H1 (cell line): Measurements from ENCODE around the gene MYD88. TPM values are rescaled to one million over a fixed set of nuclear protein-coding genes. Genes with fewer than 3 reads are reported as not detected.

Experiments
- CTCF ChIA-PET: fragments of 300-600 bp; sonication (Branson Sonifier 250); formaldehyde crosslinking; loops from one replicate; lab custom pipeline; 2021; ENCODE audit not compliant: partially characterized antibody; lab: Charles Lee
- POLR2A ChIA-PET: fragments of 300-600 bp; sonication (Branson Sonifier 250); formaldehyde crosslinking; loops from one replicate; lab custom pipeline; 2021; ENCODE audit warnings: inconsistent platforms; ENCODE audit not compliant: partially characterized antibody; lab: Charles Lee
- DNase-seq, 2 experiments: peaks; one replicate each; pipeline versions ENCODE4 v3.0.0 to v3.0.0-alpha.2; 2010 to 2022; ENCODE audit warnings: low spot score in 2 of 2, low read depth in 1 of 2, mixed read lengths in 1 of 2
- FAIRE-seq: peaks from 2 replicates; lab custom pipeline; 2011; peaks lifted over from hg19 to GRCh38; lab: Jason Lieb, UNC
- H2AFZ ChIP-seq: 2 replicates; pipeline ENCODE4 v1.8.1; 2012; ENCODE audit warnings: low read length, inconsistent platforms
- H2AK5ac ChIP-seq: 2 replicates; pipeline ENCODE4 v1.6.1; 2013; ENCODE audit warnings: low read depth, low read length
- H2BK120ac ChIP-seq: replicated peaks from 2 replicates; pipeline ENCODE3; 2013; ENCODE audit warnings: low read depth, low read length, inconsistent platforms
- H2BK12ac ChIP-seq: 2 replicates; pipeline ENCODE4 v1.6.1; 2013; ENCODE audit warnings: low read depth, low read length
- H2BK15ac ChIP-seq: 2 replicates; pipeline ENCODE4 v1.6.1; 2013; ENCODE audit warnings: low read length
- H2BK20ac ChIP-seq: 2 replicates; pipeline ENCODE4 v1.6.1; 2013; ENCODE audit warnings: low read length
- H2BK5ac ChIP-seq: 2 replicates; pipeline ENCODE4 v1.6.1; 2013; ENCODE audit warnings: low read depth, low read length
- H3K14ac ChIP-seq: 2 replicates; pipeline ENCODE4 v1.6.1; 2013; ENCODE audit warnings: inconsistent platforms; ENCODE audit not compliant: insufficient read length
- H3K18ac ChIP-seq: 2 replicates; pipeline ENCODE4 v1.6.1; 2013; ENCODE audit warnings: low read length; ENCODE audit errors: extremely low read depth
- H3K23ac ChIP-seq: 2 replicates; pipeline ENCODE4 v1.6.1; 2013; ENCODE audit warnings: inconsistent platforms; ENCODE audit not compliant: insufficient read length
- H3K23me2 ChIP-seq: 2 replicates; pipeline ENCODE4 v1.6.1; 2013; ENCODE audit warnings: low read depth, low read length
- H3K27ac ChIP-seq: 2 replicates; pipeline ENCODE4 v1.6.1; 2011; ENCODE audit warnings: low read depth, low read length, inconsistent platforms
- H3K27me3 ChIP-seq, 4 experiments: replicated peaks in 1 of 4; 1 replicate in 1 of 4; 2 replicates in 3 of 4; pipeline versions ENCODE4 v1.6.1 to v1.8.1; 2011 to 2013; ENCODE audit warnings: low read length in 3 of 4, mild to moderate bottlenecking in 3 of 4, inconsistent platforms in 2 of 4, mixed read lengths in 2 of 4, moderate library complexity in 1 of 4; ENCODE audit not compliant: control insufficient read depth in 3 of 4, insufficient read depth in 3 of 4; ENCODE audit errors: extremely low read depth in 1 of 4
- H3K36me3 ChIP-seq, 4 experiments: 2 replicates each; pipeline versions ENCODE4 v1.6.1 to v1.8.1; 2011 to 2013; ENCODE audit warnings: mild to moderate bottlenecking in 4 of 4, low read length in 3 of 4, moderate library complexity in 2 of 4, control low read depth in 1 of 4, inconsistent platforms in 1 of 4; ENCODE audit not compliant: insufficient read depth in 4 of 4, control insufficient read depth in 2 of 4
- H3K4ac ChIP-seq: replicated peaks from 2 replicates; pipeline ENCODE3; 2013; ENCODE audit warnings: low read length, low read depth, mixed read lengths, inconsistent platforms; ENCODE audit not compliant: insufficient read length
- H3K4me1 ChIP-seq, 4 experiments: replicated peaks in 1 of 4; 1 replicate in 1 of 4; 2 replicates in 3 of 4; pipeline versions ENCODE4 v1.6.1 to v1.8.1; 2011 to 2013; ENCODE audit warnings: low read length in 3 of 4, inconsistent platforms in 2 of 4, mixed read lengths in 1 of 4; ENCODE audit not compliant: insufficient read depth in 4 of 4, control insufficient read depth in 3 of 4
- H3K4me2 ChIP-seq, 2 experiments: 2 replicates each; pipeline versions ENCODE4 v1.6.1 to v1.8.1; 2011 to 2013; ENCODE audit warnings: low read depth in 2 of 2, low read length in 2 of 2, control low read depth in 1 of 2, inconsistent platforms in 1 of 2, mild to moderate bottlenecking in 1 of 2; ENCODE audit not compliant: insufficient read depth in 1 of 2
- H3K4me3 ChIP-seq, 4 experiments: fragments of 200-600, 300-600 bp in 1 of 4; sonication (generic), shearing (Covaris generic), sonication (Bioruptor Twin) in 1 of 4; 2 replicates each; pipeline versions ENCODE4 v1.5.1 to v1.8.1; 2011 to 2016; ENCODE audit warnings: low read length in 4 of 4, low read depth in 3 of 4, control low read depth in 2 of 4, inconsistent platforms in 2 of 4, mild to moderate bottlenecking in 2 of 4, mixed read lengths in 1 of 4, moderate library complexity in 1 of 4; ENCODE audit not compliant: insufficient read depth in 2 of 4; ENCODE audit errors: extremely low read depth in 1 of 4
- H3K56ac ChIP-seq: replicated peaks from 2 replicates; pipeline ENCODE3; 2013; ENCODE audit warnings: low read depth, mild to moderate bottlenecking, mixed read lengths, low read length, inconsistent platforms; ENCODE audit not compliant: insufficient read length
- H3K79me1 ChIP-seq: 2 replicates; pipeline ENCODE4 v1.6.1; 2013; ENCODE audit warnings: low read depth, low read length, control low read depth
- H3K79me2 ChIP-seq, 2 experiments: 2 replicates each; pipeline versions ENCODE4 v1.6.1 to v1.8.1; 2012 to 2013; ENCODE audit warnings: low read length in 2 of 2, mild to moderate bottlenecking in 2 of 2, inconsistent platforms in 1 of 2; ENCODE audit not compliant: insufficient read depth in 2 of 2, control insufficient read depth in 1 of 2
- H3K9ac ChIP-seq, 4 experiments: replicated peaks in 1 of 4; 1 replicate in 1 of 4; 2 replicates in 3 of 4; pipeline versions ENCODE4 v1.6.1 to v1.8.1; 2011 to 2013; ENCODE audit warnings: low read depth in 3 of 4, low read length in 3 of 4, control low read depth in 2 of 4, mild to moderate bottlenecking in 2 of 4, moderate library complexity in 2 of 4, inconsistent platforms in 1 of 4; ENCODE audit errors: extremely low read depth in 1 of 4
- H3K9me3 ChIP-seq, 2 experiments: 2 replicates each; pipeline versions ENCODE4 v1.6.1 to v1.8.1; 2012 to 2013; ENCODE audit warnings: mild to moderate bottlenecking in 2 of 2, moderate library complexity in 2 of 2, control low read depth in 1 of 2, inconsistent platforms in 1 of 2, low read depth in 1 of 2, low read length in 1 of 2, mixed read lengths in 1 of 2; ENCODE audit not compliant: insufficient read depth in 2 of 2
- H4K20me1 ChIP-seq, 2 experiments: replicated peaks in 1 of 2; 2 replicates each; pipeline versions ENCODE3 to v1.8.1; 2011 to 2013; ENCODE audit warnings: inconsistent platforms in 2 of 2, low read length in 2 of 2, mild to moderate bottlenecking in 1 of 2; ENCODE audit not compliant: insufficient read depth in 2 of 2, control insufficient read depth in 1 of 2
- H4K5ac ChIP-seq: 2 replicates; pipeline ENCODE4 v1.6.1; 2013; ENCODE audit warnings: low read length, low read depth, mixed read lengths, inconsistent platforms; ENCODE audit not compliant: insufficient read length
- H4K8ac ChIP-seq: 2 replicates; pipeline ENCODE4 v1.8.0; 2013; ENCODE audit warnings: mild to moderate bottlenecking, moderate library complexity, low read length, inconsistent platforms; ENCODE audit not compliant: insufficient read depth; ENCODE audit errors: extremely low read depth
- H4K91ac ChIP-seq: replicated peaks from 2 replicates; pipeline ENCODE3; 2013; ENCODE audit warnings: low read length, mixed read lengths, inconsistent platforms; ENCODE audit not compliant: insufficient read length
- WGBS, 2 experiments: shearing (Covaris generic) in 1 of 2; methylation state at CpG; one replicate each; pipeline versions ENCODE4 v1.1.6 to v1.1.7; 2013 to 2015; ENCODE audit warnings: low lambda C conversion rate in 2 of 2, mixed read lengths in 2 of 2, inconsistent platforms in 1 of 2, low coverage in 1 of 2, missing lambda C conversion rate in 1 of 2; ENCODE audit not compliant: insufficient replicate concordance in 2 of 2, insufficient coverage in 1 of 2, insufficient read length in 1 of 2; ENCODE audit errors: extremely low coverage in 1 of 2, missing lambda C conversion rate in 1 of 2; 5-methylcytosine and 5-hydroxymethylcytosine counted together
- polyA plus RNA-seq, 7 experiments: library from polyadenylated mRNA; depleted of rRNA in 3 of 7; stranded (reverse) in 5 of 7; unstranded in 2 of 7; fragments of >200 nt in 5 of 7; fragments of 200-250 nt in 2 of 7; gene quantifications; 1 replicate in 5 of 7; 2 replicates in 1 of 7; 4 replicates in 1 of 7; pipeline versions ENCODE4 v1.2.1 to v1.2.3, GENCODE V29; 2011 to 2013; ENCODE audit warnings: missing spikeins in 2 of 7, mixed read lengths in 2 of 7
- total RNA-seq: library from RNA; stranded (reverse); fragmentation: NEBNext Ultra II Directional; extraction: Animal tissue kit (Norgen Biotek cat#: 25700); gene quantifications from 2 replicates; pipeline ENCODE4 v1.2.1, GENCODE V29; 2021
- TF ChIP-seq, protein P1 (sequence below): IDR thresholded peaks from 2 replicates; pipeline ENCODE4 v1.6.1; 2012; ENCODE audit warnings: inconsistent platforms

MYD88 gene
- total and polyA plus RNA-seq, 2 of the 8 experiments (the other 6 are each of a cell fraction or from before 2014, with no cell fraction given) = 22.1 to 22.5 TPM

DNA sequence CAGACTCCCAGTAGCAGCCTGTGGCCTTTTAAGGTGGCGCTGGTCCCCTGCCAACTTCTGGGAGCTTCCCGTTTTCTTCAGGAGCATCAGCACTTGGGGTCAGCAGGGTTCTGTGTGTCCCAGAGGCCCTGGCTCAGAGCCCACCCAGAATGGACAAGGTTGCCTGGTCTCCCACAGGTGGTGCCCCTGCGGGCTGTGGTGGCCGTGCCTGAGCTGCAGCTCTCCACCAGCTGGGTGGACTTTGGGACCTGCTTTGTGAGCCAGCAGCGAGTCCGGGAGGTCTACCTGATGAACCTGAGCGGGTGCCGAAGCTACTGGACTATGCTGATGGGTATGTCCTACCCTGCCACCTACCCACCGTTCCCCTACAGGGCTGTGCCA is 17.0 kb upstream of the MYD88 start:
- no peak overlapping the region for H3K14ac ChIP-seq
- no peak overlapping the region for H4K8ac ChIP-seq
- H4K91ac ChIP-seq = no peak overlapping the region
- no peak overlapping the region for H3K4ac ChIP-seq
- H3K36me3 ChIP-seq = peaks cover 14 to 33% (median 26%) of the 10 kb centered on the region in 4 experiments
- H4K5ac ChIP-seq = no peak overlapping the region
- H3K23ac ChIP-seq = no peak overlapping the region
- no peak overlapping the region for H2BK15ac ChIP-seq
- no peaks in the 10 kb centered on the region; a peak in 1 of 4 replicates for H3K9me3 ChIP-seq
- H3K9ac ChIP-seq = no peak overlapping the region
- no peak overlapping the region for H3K4me2 ChIP-seq
- ChIA-PET POLR2A (interaction anchor here (0.8 to 4.2 kb wide), 4 partner anchors 10 to 43 kb away, joined by 4 to 20 read pairs (median 4); partner anchors contain the start of gene OXSR1), CTCF (interaction anchor here (1.1 to 8.8 kb wide), 3 partner anchors 8 to 147 kb away, joined by 3 to 105 read pairs (median 3); partner anchors contain the start of gene ACAA1)
- H2AK5ac ChIP-seq = no peak overlapping the region
- FAIRE-seq (no peak), DNase-seq (no peak)
- 92% methylated on average over 9 of the region's 9 CpGs; no CpG with 5 or more reads in 1 of the 2 experiments for WGBS, 2 experiments
- no peaks in the 10 kb centered on the region for H3K23me2 ChIP-seq
- no peaks in the 10 kb centered on the region for H3K4me1 ChIP-seq
- H2BK12ac ChIP-seq = no peak overlapping the region
- no peaks in the 10 kb centered on the region for H3K27me3 ChIP-seq
- H3K27ac ChIP-seq = no peak overlapping the region
- H3K56ac ChIP-seq = no peak overlapping the region
- H3K4me3 ChIP-seq = no peak overlapping the region
- no peak overlapping the region for H2BK120ac ChIP-seq
- H2AFZ ChIP-seq = no peak overlapping the region
- H2BK20ac ChIP-seq = no peak overlapping the region
- H2BK5ac ChIP-seq = no peak overlapping the region
- peaks cover 2 to 15% of the 10 kb centered on the region in 2 experiments for H4K20me1 ChIP-seq
- no peaks in the 10 kb centered on the region for H3K79me2 ChIP-seq
- no peaks in the 10 kb centered on the region for H3K79me1 ChIP-seq
- H3K18ac ChIP-seq = no peak overlapping the region
- TF ChIP-seq, protein P1, sequence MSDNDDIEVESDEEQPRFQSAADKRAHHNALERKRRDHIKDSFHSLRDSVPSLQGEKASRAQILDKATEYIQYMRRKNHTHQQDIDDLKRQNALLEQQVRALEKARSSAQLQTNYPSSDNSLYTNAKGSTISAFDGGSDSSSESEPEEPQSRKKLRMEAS = no peak
